Hematopoietic multipotent progenitor cell treated with erythropoietin and hydrocortisone succinate and interleukin-3 and kit ligand, for 4 days (in vitro differentiated cells): ENCODE results near the gene TTC7B.

Source experiments
- DNase-seq: peaks from one replicate; pipeline ENCODE4 v3.0.0-alpha.2; 2015

TTC7B gene

GRCh38 chr14:90571149-90571947 lies 244.9 kb downstream of the TTC7B start:
- no peak for DNase-seq

- DNase-seq: no peak
Measured at GRCh38 chr14:90570461-90570860, 245.8 kb downstream of the TTC7B start.

DNA sequence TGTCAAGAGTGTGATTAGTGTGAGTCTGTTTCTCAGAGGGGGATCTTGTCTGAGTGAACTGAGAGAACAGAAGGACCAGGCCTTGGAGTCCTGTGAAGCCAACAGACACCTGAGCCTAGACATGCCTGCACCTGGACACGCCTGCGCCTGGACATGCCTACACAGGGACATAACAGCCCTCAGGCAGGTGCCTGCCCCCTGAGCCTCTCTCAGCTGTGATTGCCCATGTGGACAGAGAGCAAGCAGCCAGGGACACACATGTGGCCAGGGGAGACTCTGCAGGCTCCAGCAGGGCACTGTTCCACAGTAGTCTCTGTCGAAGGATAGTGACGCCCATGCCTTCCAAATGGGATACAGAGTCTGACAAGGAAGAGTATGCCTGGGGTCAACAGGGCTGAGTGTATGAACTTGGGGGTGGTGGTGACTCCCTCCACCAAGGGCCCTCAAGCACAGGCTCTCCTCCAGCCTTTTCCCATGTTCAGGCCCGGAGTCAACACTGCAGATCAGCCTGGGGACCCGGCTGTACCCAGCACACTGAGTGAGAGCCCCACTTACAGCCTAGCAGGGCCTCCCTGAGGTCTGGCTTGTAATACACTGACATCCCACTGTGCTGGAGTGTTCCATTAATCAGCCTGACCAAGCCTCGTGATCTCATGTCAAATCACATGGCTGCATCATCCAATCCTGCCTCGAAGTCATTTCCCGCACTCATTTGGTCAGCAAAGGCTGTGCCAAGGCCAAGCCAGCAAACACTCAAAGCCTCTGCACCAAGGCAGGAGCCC lies 246.4 kb downstream of the TTC7B start:
- no peak for DNase-seq

DNA sequence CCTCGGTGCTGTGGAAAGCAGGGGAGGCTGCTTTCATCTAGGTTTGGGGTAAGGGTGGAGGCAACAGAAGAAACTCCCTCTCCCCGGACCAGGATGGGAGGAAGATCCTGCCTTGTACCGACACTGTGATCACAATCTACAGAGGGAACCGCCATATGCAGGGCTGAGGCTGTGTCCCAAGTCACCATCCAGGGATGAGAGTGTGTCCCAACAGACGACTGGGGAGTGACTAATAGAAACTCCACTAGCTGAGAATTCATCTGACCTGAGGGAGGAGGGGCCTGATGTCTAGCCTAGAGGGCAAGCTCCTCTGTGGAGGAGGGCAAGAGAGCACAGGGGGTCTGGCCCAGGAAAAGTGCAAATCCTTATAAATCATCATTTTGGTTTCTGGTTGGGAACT lies 247.0 kb downstream of the TTC7B start:
- no peak for DNase-seq

GRCh38 chr14:90568405-90568804 lies 247.8 kb downstream of the TTC7B start:
- no peak for DNase-seq

GRCh38 chr14:90567991-90568390 lies 248.2 kb downstream of the TTC7B start:
- DNase-seq: no peak

DNA sequence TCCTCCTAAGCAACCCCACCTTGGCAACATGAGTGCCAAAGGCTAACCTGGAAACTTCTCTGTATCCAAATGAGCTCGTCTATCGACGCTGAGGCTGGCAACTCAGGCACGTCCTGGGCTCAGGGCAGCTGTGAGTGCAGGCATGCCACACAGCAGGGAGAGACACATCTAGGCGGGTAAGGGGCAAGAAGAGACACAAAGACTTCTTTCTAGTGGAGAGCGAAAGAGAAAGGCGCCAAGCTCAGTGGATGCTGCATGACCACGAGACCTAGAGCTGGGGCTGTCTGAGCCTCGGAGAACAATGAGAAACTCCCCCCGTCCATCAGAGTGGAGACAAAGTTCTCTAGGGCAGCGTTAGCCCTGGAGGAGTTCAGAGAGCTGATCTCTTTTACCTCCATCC lies 249.0 kb downstream of the TTC7B start:
- DNase-seq: no peak

GRCh38 chr14:90566481-90566880 lies 249.7 kb downstream of the TTC7B start:
- no peak for DNase-seq

GRCh38 chr14:90564496-90564895 lies 251.7 kb downstream of the TTC7B start:
- DNase-seq: no peak

GRCh38 chr14:90562652-90563051 lies 253.6 kb downstream of the TTC7B start:
- peak; percentile 18 for DNase-seq

- DNase-seq: no peak
Measured at GRCh38 chr14:90561920-90562319, 254.3 kb downstream of the TTC7B start.

- no peak for DNase-seq
Measured at GRCh38 chr14:90560991-90561390, 255.2 kb downstream of the TTC7B start.

DNA sequence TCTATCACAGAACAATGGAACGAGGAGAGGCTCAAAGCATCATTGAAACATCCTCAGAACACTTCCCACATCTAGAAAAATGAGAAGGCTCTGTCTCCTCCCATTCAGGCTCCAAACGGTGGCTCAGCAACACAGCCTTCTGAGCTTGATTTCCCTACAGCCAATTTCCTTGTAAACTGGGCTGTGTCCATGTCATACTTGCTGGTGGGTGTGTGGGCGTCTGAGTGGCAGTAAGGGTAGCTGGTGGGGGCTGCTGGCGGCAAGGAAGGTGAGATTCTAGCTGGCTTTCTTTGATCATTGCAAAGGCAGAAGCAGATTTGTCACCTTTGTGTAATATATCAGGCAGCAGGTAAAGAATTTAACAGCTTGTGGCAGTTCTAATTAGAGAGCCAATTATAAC lies 255.7 kb downstream of the TTC7B start:
- DNase-seq: no peak

GRCh38 chr14:90559811-90560492 lies 256.3 kb downstream of the TTC7B start:
- no peak for DNase-seq

- no peak for DNase-seq
Measured at GRCh38 chr14:90558983-90559590, 257.1 kb downstream of the TTC7B start.

- DNase-seq: no peak
Measured at GRCh38 chr14:90558041-90558982, 257.9 kb downstream of the TTC7B start.

DNA sequence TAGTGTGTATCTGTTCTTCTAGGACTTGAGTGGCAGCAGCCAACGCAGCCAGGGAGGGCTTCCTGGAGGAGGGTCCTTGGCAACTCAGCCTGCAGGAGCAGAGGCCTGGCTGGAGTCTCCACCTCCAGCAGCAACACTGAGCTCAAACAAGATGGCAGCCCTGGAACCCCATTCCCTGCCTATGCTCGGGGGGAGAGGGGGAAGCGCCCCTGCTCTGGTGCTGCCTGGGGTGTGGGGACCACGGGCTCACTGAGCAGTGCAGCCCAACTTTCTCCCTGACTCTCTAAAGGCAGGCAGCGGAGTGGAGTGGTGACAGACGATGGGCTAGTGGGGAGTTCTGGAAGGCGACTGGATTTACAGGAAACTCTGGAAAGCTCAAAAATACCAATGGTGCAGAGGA lies 258.7 kb downstream of the TTC7B start:
- DNase-seq: no peak

DNA sequence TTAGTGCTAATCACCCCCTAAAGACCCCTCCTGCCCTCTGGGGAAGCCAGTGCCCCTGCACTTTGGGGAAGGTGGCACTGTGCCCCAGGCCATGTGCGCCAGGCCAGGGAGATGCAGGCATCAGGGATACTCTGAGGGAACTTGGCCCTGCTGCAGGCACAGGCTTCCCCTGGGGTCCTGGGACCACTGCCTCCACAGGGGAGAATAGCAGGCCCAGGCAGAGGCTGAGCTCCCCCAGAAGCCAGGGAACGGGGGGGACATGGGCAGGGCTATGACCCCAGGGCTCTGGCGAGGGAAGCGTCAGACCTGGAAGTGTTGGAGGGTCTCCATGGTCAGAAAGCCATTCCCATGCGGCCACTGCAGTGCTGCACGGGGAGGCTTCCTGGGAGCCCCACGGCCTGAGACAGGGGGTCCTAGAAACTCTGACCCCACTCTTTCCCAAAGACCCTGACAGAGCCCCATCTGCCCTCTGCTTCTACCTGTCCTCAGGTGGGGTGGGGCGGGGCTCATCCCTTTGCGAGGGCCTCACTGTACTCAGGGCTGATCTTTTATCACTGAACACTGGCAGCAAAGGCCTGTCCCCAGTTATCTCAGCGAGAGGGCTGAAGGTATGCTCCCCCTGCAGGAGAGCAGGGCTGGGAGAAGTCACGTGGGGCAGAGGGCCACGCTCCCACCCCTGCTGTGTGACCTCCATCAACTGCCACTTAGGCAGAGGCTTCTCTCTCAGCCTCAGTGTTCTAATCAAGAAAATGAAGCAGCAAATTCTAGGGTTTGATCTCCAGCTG lies 259.4 kb downstream of the TTC7B start:
- DNase-seq: no peak

DNA sequence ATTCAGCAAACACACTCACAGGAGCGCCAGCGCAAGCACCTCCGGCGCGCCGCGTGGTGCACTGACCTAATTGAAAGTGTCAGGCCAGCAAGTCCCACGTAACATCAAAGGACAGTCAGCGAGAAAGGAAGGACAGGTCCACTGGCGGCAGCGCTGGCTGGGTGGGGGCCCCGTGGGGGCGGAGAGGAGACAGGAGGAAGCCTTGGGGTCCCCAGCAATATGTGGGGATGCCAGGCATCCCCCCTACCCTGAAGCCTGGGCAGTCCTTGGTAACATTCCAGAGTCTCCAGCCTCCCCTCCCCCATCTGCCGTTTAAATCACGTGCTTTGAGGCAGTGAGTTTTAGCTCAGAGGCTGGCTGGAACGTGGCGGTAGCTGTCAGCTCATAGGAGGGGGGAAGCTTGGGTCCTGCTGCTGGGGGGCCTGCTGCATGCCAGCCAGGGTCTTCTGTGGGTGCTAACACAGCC lies 260.2 kb downstream of the TTC7B start:
- no peak for DNase-seq

DNA sequence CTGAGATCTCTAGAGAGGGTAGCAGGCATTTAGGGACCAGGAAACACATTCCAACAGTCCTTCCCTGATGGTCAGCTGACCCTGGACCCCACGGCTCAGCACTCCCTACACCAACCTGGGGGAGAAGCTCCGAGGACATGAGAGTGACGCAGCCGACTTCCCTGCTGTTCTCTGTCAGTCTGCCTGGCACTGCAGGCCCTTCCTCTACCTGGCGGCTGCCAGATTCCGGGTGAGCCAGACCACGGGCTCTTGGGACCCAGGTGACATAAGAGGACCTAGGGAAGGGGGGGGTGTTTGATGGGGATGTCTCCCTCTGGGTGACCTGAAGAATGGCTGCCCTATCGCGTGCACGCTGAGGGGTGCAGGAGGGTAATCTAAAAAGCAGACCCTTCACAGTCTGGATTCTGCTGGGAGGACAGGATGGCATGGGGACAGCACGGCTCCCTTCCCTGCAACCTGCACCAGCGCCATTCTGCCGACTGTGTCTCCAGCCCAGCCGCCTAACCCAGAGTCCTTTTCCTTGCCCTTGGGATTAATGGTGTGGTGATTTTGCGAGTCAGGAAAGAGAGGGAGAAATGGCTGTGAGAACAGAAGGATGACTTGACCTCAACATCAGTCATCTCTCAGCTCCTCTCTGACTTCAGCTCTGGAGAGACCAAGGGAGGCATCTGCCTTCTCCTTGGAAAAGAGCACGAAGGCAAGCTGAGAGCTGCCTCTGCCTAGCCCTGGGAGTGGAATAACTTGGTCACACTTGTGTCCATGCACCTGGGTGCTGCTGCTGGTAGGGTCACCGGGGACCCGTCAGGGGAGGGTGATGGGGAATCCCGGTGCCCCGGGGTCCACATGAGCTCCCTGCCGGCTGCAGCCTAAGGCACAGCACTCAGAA lies 260.9 kb downstream of the TTC7B start:
- no peak for DNase-seq
